Measurements from ENCODE around the gene LTB4R. TPM values are rescaled to one million over a fixed set of nuclear protein-coding genes. Genes with fewer than 3 reads are reported as not detected.

The LTB4R gene
- polyA plus RNA-seq, 1 experiment, result 0.98 TPM

- Histone ChIP-seq H3K27ac (ENCODE audit: low read depth, low read length) (no peak overlapping the region), H3K27me3 (ENCODE audit: control insufficient read depth, insufficient read depth, low read length) (no peaks in the 10 kb centered on the region), H3K9me3 (ENCODE audit: control insufficient read depth, insufficient read depth, low read length) (no peaks in the 10 kb centered on the region), H3K4me3 (ENCODE audit: low read depth, low read length) (no peak overlapping the region)
- POLR2A ChIA-PET, result interaction anchor here (0.8 to 3.6 kb wide), 2 partner anchors 28 to 155 kb away, joined by 3 to 50 read pairs; partner anchors contain the start of genes DCAF11, NRL and TINF2
- CTCF ChIA-PET, result interaction anchor here (0.8 to 3.0 kb wide), 5 partner anchors 18 to 95 kb away, joined by 3 to 19 read pairs (median 6); partner anchors contain the start of gene TINF2
- TF ChIP-seq, protein P1, sequence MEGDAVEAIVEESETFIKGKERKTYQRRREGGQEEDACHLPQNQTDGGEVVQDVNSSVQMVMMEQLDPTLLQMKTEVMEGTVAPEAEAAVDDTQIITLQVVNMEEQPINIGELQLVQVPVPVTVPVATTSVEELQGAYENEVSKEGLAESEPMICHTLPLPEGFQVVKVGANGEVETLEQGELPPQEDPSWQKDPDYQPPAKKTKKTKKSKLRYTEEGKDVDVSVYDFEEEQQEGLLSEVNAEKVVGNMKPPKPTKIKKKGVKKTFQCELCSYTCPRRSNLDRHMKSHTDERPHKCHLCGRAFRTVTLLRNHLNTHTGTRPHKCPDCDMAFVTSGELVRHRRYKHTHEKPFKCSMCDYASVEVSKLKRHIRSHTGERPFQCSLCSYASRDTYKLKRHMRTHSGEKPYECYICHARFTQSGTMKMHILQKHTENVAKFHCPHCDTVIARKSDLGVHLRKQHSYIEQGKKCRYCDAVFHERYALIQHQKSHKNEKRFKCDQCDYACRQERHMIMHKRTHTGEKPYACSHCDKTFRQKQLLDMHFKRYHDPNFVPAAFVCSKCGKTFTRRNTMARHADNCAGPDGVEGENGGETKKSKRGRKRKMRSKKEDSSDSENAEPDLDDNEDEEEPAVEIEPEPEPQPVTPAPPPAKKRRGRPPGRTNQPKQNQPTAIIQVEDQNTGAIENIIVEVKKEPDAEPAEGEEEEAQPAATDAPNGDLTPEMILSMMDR (IDR thresholded peaks at IDR 0.05; ENCODE audit: low read depth, low read length), result no peak
- no peak for DNase-seq (ENCODE audit: low read depth, low spot score)
Observed at GRCh38 chr14:24269910-24270536, 41.3 kb upstream of the LTB4R start.

DNA sequence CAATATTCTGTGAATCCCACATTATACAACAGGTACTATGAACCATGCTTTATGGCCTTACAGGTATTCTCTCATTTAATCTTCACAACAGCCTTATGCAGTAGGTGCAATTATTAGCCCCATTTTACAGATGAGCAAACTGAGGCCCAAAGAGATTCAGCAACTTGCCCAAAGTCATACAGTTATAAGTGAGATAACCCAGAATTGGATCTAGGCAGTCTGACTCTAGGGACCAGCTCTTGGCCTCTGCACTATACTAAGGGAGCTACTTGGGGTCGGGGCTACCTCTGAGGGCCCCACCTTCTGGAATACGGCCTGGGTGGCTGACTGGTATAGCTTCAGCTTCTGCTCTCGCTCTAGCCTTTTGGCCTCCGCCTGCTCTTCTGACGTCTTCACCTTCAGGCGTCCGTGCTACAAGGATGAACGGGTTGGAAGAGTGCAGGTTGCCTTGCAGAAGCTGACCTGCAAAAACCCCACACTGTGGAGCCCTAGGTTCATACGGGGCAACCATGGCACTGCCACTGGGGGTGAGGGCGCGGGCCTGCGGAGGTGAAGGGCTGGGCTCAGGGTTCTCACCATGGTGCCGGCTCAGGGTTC, 40.7 kb upstream of the LTB4R start:
- CTCF ChIA-PET, result interaction anchor here (0.6 to 3.0 kb wide), 5 partner anchors 27 to 66 kb away, joined by 3 to 19 read pairs (median 6); partner anchors contain the start of gene TINF2
- DNase-seq (ENCODE audit: low read depth, low spot score), result no peak
- TF ChIP-seq, protein P1 (IDR thresholded peaks at IDR 0.05; ENCODE audit: low read depth, low read length), result no peak
- Histone ChIP-seq H3K27ac (ENCODE audit: low read depth, low read length) (peak overlapping the region; percentile 87), H3K27me3 (ENCODE audit: control insufficient read depth, insufficient read depth, low read length) (no peaks in the 10 kb centered on the region), H3K9me3 (ENCODE audit: control insufficient read depth, insufficient read depth, low read length) (no peaks in the 10 kb centered on the region), H3K4me3 (ENCODE audit: low read depth, low read length) (peak overlapping the region; percentile 88)
- POLR2A ChIA-PET, result interaction anchor here (0.8 to 3.6 kb wide), 9 partner anchors 9 to 161 kb away, joined by 3 to 50 read pairs (median 8); partner anchors contain the start of genes CHMP4A, CIDEB, DCAF11 and DHRS1

DNA sequence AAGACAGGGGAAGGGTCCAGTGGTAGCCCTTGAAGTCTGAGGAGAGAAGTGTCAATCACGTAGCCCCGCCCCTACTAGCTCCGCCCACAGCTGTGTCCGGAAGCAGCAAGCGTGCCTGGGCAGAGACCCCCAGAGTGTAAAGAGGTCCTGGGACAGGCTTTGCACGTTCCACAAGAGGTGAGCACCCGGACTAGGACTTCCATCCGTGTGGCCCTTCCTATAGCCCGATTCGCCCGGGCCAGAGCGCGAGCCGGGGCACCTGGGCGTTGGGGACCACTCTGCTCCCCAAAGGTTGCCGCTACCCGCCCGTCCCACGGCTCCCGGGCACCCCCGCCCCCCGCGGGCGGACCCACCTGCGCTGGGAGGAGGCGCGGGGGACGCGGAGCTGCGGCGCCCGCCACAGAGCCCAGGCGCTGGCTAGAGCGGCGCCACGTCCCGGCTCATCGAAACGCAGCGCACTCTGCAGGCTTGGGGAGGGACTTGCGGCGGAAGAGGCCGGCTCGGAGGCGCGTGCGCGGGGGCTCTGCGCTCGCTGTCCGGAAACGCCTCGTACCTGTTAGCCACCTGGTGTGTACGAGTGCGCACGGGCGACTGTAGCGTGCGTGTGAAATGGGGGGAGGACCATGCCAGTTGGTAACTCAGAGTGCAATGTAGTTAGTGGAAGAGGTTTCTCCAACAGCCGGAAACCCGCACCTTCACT, 40.0 kb upstream of the LTB4R start, which contains the start of gene RABGGTA:
TSS of gene RABGGTA (minus strand) at position 464 of the 700 bp plus-strand sequence. CDS start 482 bp downstream, outside the sequence.
- TF ChIP-seq, protein P1 (IDR thresholded peaks at IDR 0.05; ENCODE audit: low read depth, low read length), result peak; percentile 67
- peak; percentile 66 for DNase-seq (ENCODE audit: low read depth, low spot score)
- H3K27ac ChIP-seq (ENCODE audit: low read depth, low read length), result peak within 1 kb of the TSS; percentile 87
- CTCF ChIA-PET, result interaction anchor here (0.6 to 3.0 kb wide), 10 partner anchors 9 to 165 kb away, joined by 3 to 19 read pairs (median 4); partner anchors contain the start of genes CIDEB and TINF2
- POLR2A ChIA-PET, result interaction anchor here (0.5 to 3.6 kb wide), 15 partner anchors 10 to 1269 kb away, joined by 3 to 50 read pairs (median 4); partner anchors contain the start of genes CHMP4A, CIDEB, DCAF11 and DHRS1
- no peaks in the 10 kb centered on the region for H3K9me3 ChIP-seq (ENCODE audit: control insufficient read depth, insufficient read depth, low read length)
- no peaks in the 10 kb centered on the region for H3K27me3 ChIP-seq (ENCODE audit: control insufficient read depth, insufficient read depth, low read length)
- H3K4me3 ChIP-seq (ENCODE audit: low read depth, low read length), result peak within 1 kb of the TSS; percentile 88

DNA sequence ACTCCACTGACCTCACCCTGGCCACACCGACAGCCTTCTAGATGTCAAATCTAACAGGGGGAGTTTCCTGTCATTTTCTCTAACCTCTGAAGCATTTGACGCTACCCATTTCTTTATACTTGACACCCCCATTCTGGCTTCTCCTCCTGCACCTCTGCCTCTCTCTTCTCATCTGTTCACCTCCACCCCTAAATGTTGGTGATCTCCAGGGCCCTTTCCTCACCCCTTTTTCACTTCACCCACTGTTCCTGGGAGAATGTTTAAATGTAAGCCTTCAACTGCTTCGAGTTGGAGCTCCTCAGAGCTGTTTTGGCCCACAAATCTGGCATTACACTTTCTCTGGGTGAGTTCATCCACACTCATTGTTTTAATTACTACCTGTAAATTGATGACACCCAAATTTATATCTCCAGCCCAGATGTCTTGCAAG, 39.5 kb upstream of the LTB4R start:
- Histone ChIP-seq H3K4me3 (ENCODE audit: low read depth, low read length) (peak overlapping the region; percentile 88), H3K9me3 (ENCODE audit: control insufficient read depth, insufficient read depth, low read length) (no peaks in the 10 kb centered on the region), H3K27me3 (ENCODE audit: control insufficient read depth, insufficient read depth, low read length) (no peaks in the 10 kb centered on the region), H3K27ac (ENCODE audit: low read depth, low read length) (no peak overlapping the region)
- ChIA-PET POLR2A (interaction anchor here (0.5 to 3.6 kb wide), 11 partner anchors 12 to 1269 kb away, joined by 3 to 50 read pairs (median 4); partner anchors contain the start of genes CHMP4A, CIDEB, DHRS1 and MDP1), CTCF (interaction anchor here (0.6 to 3.0 kb wide), 10 partner anchors 9 to 164 kb away, joined by 3 to 19 read pairs (median 4); partner anchors contain the start of genes CIDEB and TINF2)
- DNase-seq (ENCODE audit: low read depth, low spot score), result no peak
- TF ChIP-seq, protein P1 (IDR thresholded peaks at IDR 0.05; ENCODE audit: low read depth, low read length), result no peak
